B cell (primary cell): ENCODE results near the gene ZBTB8A. TPM values are rescaled to one million over a fixed set of nuclear protein-coding genes. Genes with fewer than 3 reads are reported as not detected.

Source experiments
- ATAC-seq: fragments of 200-7000 bp; cut with Tn5 transposase; one replicate; pipeline ENCODE4 v1.10.0; 2021; ENCODE audit warnings: low read depth, mild to moderate bottlenecking, moderate number of reproducible peaks, moderate library complexity
- CTCF ChIA-PET: fragments of 350-600 bp; sonication (Branson Sonifier 250); formaldehyde crosslinking; loops from one replicate; lab custom pipeline; 2021; ENCODE audit warnings: antibody characterized with exemption, inconsistent platforms; lab: Charles Lee
- POLR2A ChIA-PET: fragments of 350-600 bp; sonication (Branson Sonifier 250); formaldehyde crosslinking; loops from one replicate; lab custom pipeline; 2021; ENCODE audit warnings: antibody characterized with exemption; lab: Charles Lee
- DNase-seq: peaks from one replicate; pipeline ENCODE4 v3.0.0; 2013
- H2AFZ ChIP-seq: 2 replicates; pipeline ENCODE4 v1.6.1; 2012; ENCODE audit warnings: mild to moderate bottlenecking, low read depth, low read length; ENCODE audit not compliant: insufficient read depth, poor library complexity, severe bottlenecking
- H3K27ac ChIP-seq, 2 donors: 1 replicate in 1 of 2; 2 replicates in 1 of 2; pipeline ENCODE4 v1.5.1; 2012 to 2013; ENCODE audit warnings: low read length in 2 of 2, mild to moderate bottlenecking in 2 of 2, moderate library complexity in 1 of 2
- H3K27me3 ChIP-seq, 4 experiments: fragments of 200-600 bp in 1 of 4; sonication (generic) in 1 of 4; replicated peaks in 1 of 4; 1 replicate in 2 of 4; 2 replicates in 2 of 4; pipeline versions ENCODE4 v1.6.1 to v1.7.0; 2013 to 2016; ENCODE audit warnings: low read length in 3 of 4, mild to moderate bottlenecking in 2 of 4, mixed read lengths in 1 of 4, moderate library complexity in 1 of 4; ENCODE audit not compliant: insufficient read depth in 4 of 4, control insufficient read depth in 3 of 4; ENCODE audit errors: control extremely low read depth in 1 of 4
- H3K36me3 ChIP-seq, 2 experiments: replicated peaks in 1 of 2; 1 replicate in 1 of 2; 2 replicates in 1 of 2; pipeline versions ENCODE4 v1.6.1 to v1.7.1; 2013; ENCODE audit warnings: low read length in 1 of 2; ENCODE audit not compliant: insufficient read depth in 2 of 2, control insufficient read depth in 1 of 2; ENCODE audit errors: control extremely low read depth in 1 of 2, extremely low read depth in 1 of 2
- H3K4me1 ChIP-seq, 2 donors: fragments of 200-600 bp in 1 of 2; sonication (generic) in 1 of 2; 1 replicate in 1 of 2; 2 replicates in 1 of 2; pipeline versions ENCODE4 v1.5.1 to v1.6.1; 2013 to 2017; ENCODE audit warnings: low read length in 2 of 2; ENCODE audit not compliant: control insufficient read depth in 2 of 2, insufficient read depth in 2 of 2
- H3K4me2 ChIP-seq: replicated peaks from 2 replicates; pipeline ENCODE3; 2012; ENCODE audit warnings: mild to moderate bottlenecking, low read depth, low read length; ENCODE audit not compliant: poor library complexity, severe bottlenecking
- H3K4me3 ChIP-seq, 5 experiments: fragments of 200-600 bp in 1 of 5; sonication (generic) in 1 of 5; 1 replicate in 3 of 5; 2 replicates in 2 of 5; pipeline versions ENCODE4 v1.5.1 to v1.7.0; 2011 to 2016; ENCODE audit warnings: low read length in 4 of 5, mild to moderate bottlenecking in 4 of 5, low read depth in 2 of 5, control low read depth in 1 of 5, moderate library complexity in 1 of 5; ENCODE audit not compliant: insufficient read depth in 1 of 5; ENCODE audit errors: control extremely low read depth in 1 of 5, extremely low read depth in 1 of 5
- H3K79me2 ChIP-seq: fragments of 200-600 bp; sonication (generic); one replicate; pipeline ENCODE4 v1.6.0; 2016; ENCODE audit warnings: low read length; ENCODE audit not compliant: control insufficient read depth, insufficient read depth
- H3K9ac ChIP-seq: fragments of 200-600 bp; sonication (generic); 2 replicates; pipeline ENCODE4 v1.6.1; 2017; ENCODE audit warnings: mild to moderate bottlenecking, low read length, moderate library complexity
- H3K9me3 ChIP-seq, 3 donors: one replicate each; pipeline versions ENCODE4 v1.6.1 to v1.7.1; 2013; ENCODE audit warnings: low read length in 2 of 3; ENCODE audit not compliant: control insufficient read depth in 2 of 3, insufficient read depth in 1 of 3; ENCODE audit errors: control extremely low read depth in 1 of 3
- H4K20me1 ChIP-seq: 2 replicates; pipeline ENCODE4 v1.6.0; 2012; ENCODE audit warnings: mild to moderate bottlenecking, low read length; ENCODE audit not compliant: insufficient read depth, control insufficient read depth, poor library complexity, severe bottlenecking
- H3K27ac Mint-ChIP-seq: one replicate; pipeline ENCODE4 v1.8.0; 2021; ENCODE audit warnings: mixed read lengths
- H3K27me3 Mint-ChIP-seq: one replicate; pipeline ENCODE4 v1.8.0; 2021; ENCODE audit warnings: mixed read lengths
- H3K4me1 Mint-ChIP-seq: one replicate; pipeline ENCODE4 v1.8.0; 2021; ENCODE audit warnings: mixed read lengths
- H3K4me3 Mint-ChIP-seq: one replicate; pipeline ENCODE4 v1.8.0; 2021; ENCODE audit warnings: mixed read lengths
- H3K9me3 Mint-ChIP-seq: one replicate; pipeline ENCODE4 v1.8.0; 2022; ENCODE audit warnings: mixed read lengths; ENCODE audit not compliant: insufficient read depth
- EZH2 ChIP-seq: IDR thresholded peaks from 2 replicates; pipeline ENCODE4 v1.6.1; 2012; ENCODE audit warnings: borderline replicate concordance, low read depth, mild to moderate bottlenecking, moderate library complexity, low read length; ENCODE audit not compliant: insufficient read depth, poor library complexity, severe bottlenecking
- WGBS: methylation state at CpG from one replicate; pipeline ENCODE4 v1.1.5; 2013; ENCODE audit warnings: missing lambda C conversion rate; ENCODE audit not compliant: insufficient coverage; 5-methylcytosine and 5-hydroxymethylcytosine counted together
- intact Hi-C: fragments of 100-400 bp; cut with micrococcal nuclease; formaldehyde crosslinking; loops from one replicate; pipeline ENCODE4 v1.10.0; 2022
- polyA plus RNA-seq: library from polyadenylated mRNA; depleted of rRNA; stranded (reverse); fragments of >200 nt; gene quantifications from 2 replicates; pipeline ENCODE4 v1.2.3, GENCODE V29; 2012
- total RNA-seq, 2 donors: library from RNA; stranded (reverse); fragments of 120-200 nt in 1 of 2; gene quantifications; 1 replicate in 1 of 2; 2 replicates in 1 of 2; pipeline versions ENCODE4 v1.2.3 to v1.2.4, GENCODE V29; 2013 to 2022
- TF ChIP-seq, protein P1 (sequence below): fragments of 200-600 bp; IDR thresholded peaks from one replicate; pipeline ENCODE4 v1.8.0; 2022; ENCODE audit warnings: antibody characterized with exemption, mild to moderate bottlenecking

ZBTB8A gene
- total and polyA plus RNA-seq, 2 donors (not counting 1 experiment from before 2014, with no cell fraction given) = 0.04 to 0.17 TPM

DNA sequence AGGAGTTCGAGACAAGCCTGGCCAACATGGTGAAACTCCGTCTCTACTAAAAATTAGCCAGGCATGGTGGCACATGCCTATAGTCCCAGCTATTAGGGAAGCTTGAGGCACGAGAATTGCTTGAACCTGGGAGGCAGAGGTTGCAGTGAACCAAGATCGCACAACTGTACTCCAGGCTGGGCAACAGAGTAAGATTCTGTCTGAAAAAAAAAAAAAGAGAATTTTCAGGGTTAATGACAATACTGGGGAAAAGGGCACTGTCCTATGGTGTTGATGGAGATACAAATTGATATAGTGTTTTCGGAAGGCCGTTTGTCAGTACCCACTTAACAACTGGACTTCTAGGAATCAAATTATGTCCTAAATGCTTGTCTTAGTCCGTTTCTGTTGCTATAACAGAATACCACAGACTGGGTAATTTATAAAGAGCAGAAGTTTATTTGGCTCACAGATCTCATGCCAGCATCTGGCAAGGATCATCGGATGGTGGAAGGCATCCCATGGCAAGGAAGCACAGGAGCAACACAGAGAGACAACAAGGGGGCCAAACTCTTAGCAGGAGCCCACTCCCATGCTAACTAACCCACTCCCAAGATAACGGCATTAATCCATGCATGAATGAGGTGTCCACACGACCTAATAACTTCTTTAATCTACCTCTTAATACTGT, 41.3 kb downstream of the ZBTB8A start:
- ChIA-PET POLR2A (no interaction called here), CTCF (no interaction called here)
- Histone ChIP-seq H3K9me3 (no peaks in the 10 kb centered on the region), H3K4me3 (no peak overlapping the region), H3K36me3 (no peaks in the 10 kb centered on the region), H3K27me3 (no peaks in the 10 kb centered on the region), H3K27ac (no peak overlapping the region), H2AFZ (no peak overlapping the region), H3K4me1 (no peaks in the 10 kb centered on the region), H4K20me1 (no peaks in the 10 kb centered on the region), H3K4me2 (no peak overlapping the region), H3K79me2 (no peaks in the 10 kb centered on the region), H3K9ac (no peak overlapping the region)
- WGBS = 100% methylated on average over 5 of the region's 10 CpGs
- ATAC-seq (no peak), DNase-seq (no peak)
- TF ChIP-seq EZH2 = no peak
- TF ChIP-seq, protein P1, sequence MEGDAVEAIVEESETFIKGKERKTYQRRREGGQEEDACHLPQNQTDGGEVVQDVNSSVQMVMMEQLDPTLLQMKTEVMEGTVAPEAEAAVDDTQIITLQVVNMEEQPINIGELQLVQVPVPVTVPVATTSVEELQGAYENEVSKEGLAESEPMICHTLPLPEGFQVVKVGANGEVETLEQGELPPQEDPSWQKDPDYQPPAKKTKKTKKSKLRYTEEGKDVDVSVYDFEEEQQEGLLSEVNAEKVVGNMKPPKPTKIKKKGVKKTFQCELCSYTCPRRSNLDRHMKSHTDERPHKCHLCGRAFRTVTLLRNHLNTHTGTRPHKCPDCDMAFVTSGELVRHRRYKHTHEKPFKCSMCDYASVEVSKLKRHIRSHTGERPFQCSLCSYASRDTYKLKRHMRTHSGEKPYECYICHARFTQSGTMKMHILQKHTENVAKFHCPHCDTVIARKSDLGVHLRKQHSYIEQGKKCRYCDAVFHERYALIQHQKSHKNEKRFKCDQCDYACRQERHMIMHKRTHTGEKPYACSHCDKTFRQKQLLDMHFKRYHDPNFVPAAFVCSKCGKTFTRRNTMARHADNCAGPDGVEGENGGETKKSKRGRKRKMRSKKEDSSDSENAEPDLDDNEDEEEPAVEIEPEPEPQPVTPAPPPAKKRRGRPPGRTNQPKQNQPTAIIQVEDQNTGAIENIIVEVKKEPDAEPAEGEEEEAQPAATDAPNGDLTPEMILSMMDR = no peak
- Mint-ChIP-seq H3K4me1 (no peaks in the 10 kb centered on the region), H3K9me3 (no peaks in the 10 kb centered on the region), H3K4me3 (no peak overlapping the region), H3K27ac (no peak overlapping the region), H3K27me3 (no peaks in the 10 kb centered on the region)
- intact Hi-C loops = no loop called here

DNA sequence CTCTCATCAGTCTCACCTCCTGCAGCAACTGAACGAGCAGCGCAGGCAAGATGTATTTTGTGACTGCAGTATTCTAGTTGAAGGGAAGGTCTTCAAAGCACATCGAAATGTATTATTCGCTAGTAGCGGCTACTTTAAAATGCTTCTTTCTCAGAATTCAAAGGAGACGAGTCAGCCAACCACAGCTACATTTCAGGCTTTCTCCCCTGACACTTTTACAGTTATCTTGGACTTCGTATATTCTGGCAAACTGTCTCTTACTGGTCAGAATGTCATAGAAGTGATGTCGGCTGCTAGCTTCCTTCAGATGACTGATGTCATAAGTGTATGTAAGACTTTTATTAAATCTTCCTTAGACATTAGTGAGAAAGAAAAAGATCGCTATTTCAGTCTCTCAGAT, 53.7 kb downstream of the ZBTB8A start:
- Histone ChIP-seq H3K9ac (no peak overlapping the region), H3K79me2 (no peaks in the 10 kb centered on the region), H3K4me2 (no peak overlapping the region), H3K36me3 (no peaks in the 10 kb centered on the region), H3K4me1 (no peaks in the 10 kb centered on the region), H3K27me3 (no peaks in the 10 kb centered on the region), H3K27ac (no peak overlapping the region), H2AFZ (no peak overlapping the region), H4K20me1 (no peaks in the 10 kb centered on the region), H3K4me3 (no peak overlapping the region), H3K9me3 (no peaks in the 10 kb centered on the region)
- H3K27me3 Mint-ChIP-seq = no peaks in the 10 kb centered on the region
- intact Hi-C loops = no loop called here
- ATAC-seq (no peak), DNase-seq (no peak)
- no CpG with 5 or more reads among the region's 9 CpGs for WGBS
- no peak overlapping the region for H3K27ac Mint-ChIP-seq
- no peaks in the 10 kb centered on the region for H3K9me3 Mint-ChIP-seq
- ChIA-PET POLR2A (no interaction called here), CTCF (no interaction called here)
- H3K4me1 Mint-ChIP-seq = no peaks in the 10 kb centered on the region
- no peak overlapping the region for H3K4me3 Mint-ChIP-seq
- TF ChIP-seq EZH2 = no peak
- TF ChIP-seq, protein P1 = no peak
